ENCODE results near the gene CYSLTR2. TPM values are rescaled to one million over a fixed set of nuclear protein-coding genes. Genes with fewer than 3 reads are reported as not detected.
A peak's percentile ranks its signal among the peaks of the same experiment; 100 is the strongest.
"Not testable (repeated sequence)": the region's sequence is repeated elsewhere in the genome, so short reads cannot be mapped to it uniquely, and the experiment has no call there.

CYSLTR2 gene
- total RNA-seq, 3 donors from 2014 or later = 0.40 to 0.53 (median 0.43) TPM

GRCh38 chr13:48655291-48655690 lies 1.6 kb downstream of the CYSLTR2 start:
- peak overlapping the region; percentile 81 for H3K4me3 Mint-ChIP-seq
- no peaks in the 10 kb centered on the region for H3K27me3 Mint-ChIP-seq (ENCODE audit: low read depth)
- no peaks in the 10 kb centered on the region for H3K36me3 Mint-ChIP-seq (ENCODE audit: insufficient read depth)
- DNase-seq (no peak), ATAC-seq (no peak)
- no peaks in the 10 kb centered on the region for H3K9me3 Mint-ChIP-seq
- H3K4me1 Mint-ChIP-seq (ENCODE audit: low read depth) = peaks cover 63% of the 10 kb centered on the region

- Mint-ChIP-seq H3K36me3 (ENCODE audit: insufficient read depth) (no peaks in the 10 kb centered on the region), H3K4me1 (ENCODE audit: low read depth) (peaks cover 67% of the 10 kb centered on the region), H3K27me3 (ENCODE audit: low read depth) (no peaks in the 10 kb centered on the region), H3K4me3 (no peak overlapping the region), H3K9me3 (no peaks in the 10 kb centered on the region)
- ATAC-seq (no peak), DNase-seq (no peak)
Observed at GRCh38 chr13:48656608-48657007, 2.9 kb downstream of the CYSLTR2 start.

GRCh38 chr13:48660361-48661076 lies 6.8 kb downstream of the CYSLTR2 start:
- peaks cover 49% of the 10 kb centered on the region for H3K4me1 Mint-ChIP-seq (ENCODE audit: low read depth)
- no peak overlapping the region for H3K4me3 Mint-ChIP-seq
- peaks cover 7% of the 10 kb centered on the region for H3K36me3 Mint-ChIP-seq (ENCODE audit: insufficient read depth)
- peaks cover 27% of the 10 kb centered on the region for H3K9me3 Mint-ChIP-seq
- H3K27me3 Mint-ChIP-seq (ENCODE audit: low read depth) = no peaks in the 10 kb centered on the region
- ATAC-seq (no peak), DNase-seq (no peak)

GRCh38 chr13:48661107-48661506 lies 7.4 kb downstream of the CYSLTR2 start:
- ATAC-seq = no peak
- H3K9me3 Mint-ChIP-seq = peaks cover 33% of the 10 kb centered on the region
- H3K27me3 Mint-ChIP-seq (ENCODE audit: low read depth) = no peaks in the 10 kb centered on the region
- no peak overlapping the region for H3K4me3 Mint-ChIP-seq
- peaks cover 8% of the 10 kb centered on the region for H3K36me3 Mint-ChIP-seq (ENCODE audit: insufficient read depth)
- peaks cover 45% of the 10 kb centered on the region for H3K4me1 Mint-ChIP-seq (ENCODE audit: low read depth)
- DNase-seq = no peak

- Mint-ChIP-seq H3K4me3 (no peak overlapping the region), H3K4me1 (ENCODE audit: low read depth) (peaks cover 35% of the 10 kb centered on the region), H3K9me3 (peaks cover 44% of the 10 kb centered on the region), H3K36me3 (ENCODE audit: insufficient read depth) (peaks cover 11% of the 10 kb centered on the region), H3K27me3 (ENCODE audit: low read depth) (no peaks in the 10 kb centered on the region)
- ATAC-seq = no peak
- no peak for DNase-seq
Observed at GRCh38 chr13:48662226-48662625, 8.5 kb downstream of the CYSLTR2 start.

- ATAC-seq (no peak), DNase-seq (no peak)
- Mint-ChIP-seq H3K9me3 (peaks cover 79% of the 10 kb centered on the region), H3K27me3 (ENCODE audit: low read depth) (no peaks in the 10 kb centered on the region), H3K36me3 (ENCODE audit: insufficient read depth) (peaks cover 31% of the 10 kb centered on the region), H3K4me3 (no peak overlapping the region), H3K4me1 (ENCODE audit: low read depth) (peaks cover 18% of the 10 kb centered on the region)
Observed at GRCh38 chr13:48667136-48667535, 13.4 kb downstream of the CYSLTR2 start.

- DNase-seq = not testable (repeated sequence)
Observed at GRCh38 chr13:48671421-48671820, 17.7 kb downstream of the CYSLTR2 start.

GRCh38 chr13:48675247-48675646 lies 21.5 kb downstream of the CYSLTR2 start:
- no peak for ATAC-seq
- Mint-ChIP-seq H3K9me3 (peaks cover 15% of the 10 kb centered on the region), H3K4me3 (no peak overlapping the region), H3K27me3 (ENCODE audit: low read depth) (no peaks in the 10 kb centered on the region), H3K4me1 (ENCODE audit: low read depth) (peaks cover 20% of the 10 kb centered on the region), H3K36me3 (ENCODE audit: insufficient read depth) (peaks cover 19% of the 10 kb centered on the region)
- DNase-seq = no peak

More at GRCh38 chr13:48671421-48671820, 17.7 kb downstream of the CYSLTR2 start:
- not testable (repeated sequence) for ATAC-seq; H3K4me3 Mint-ChIP-seq; H3K4me1 Mint-ChIP-seq (ENCODE audit: low read depth); H3K27me3 Mint-ChIP-seq (ENCODE audit: low read depth)
- peaks cover 45% of the 10 kb centered on the region for H3K9me3 Mint-ChIP-seq
- peaks cover 24% of the 10 kb centered on the region for H3K36me3 Mint-ChIP-seq (ENCODE audit: insufficient read depth)

GRCh38 chr13:48678316-48678715 lies 24.6 kb downstream of the CYSLTR2 start:
- Mint-ChIP-seq H3K9me3 (no peaks in the 10 kb centered on the region), H3K4me3 (no peak overlapping the region), H3K27me3 (ENCODE audit: low read depth) (no peaks in the 10 kb centered on the region), H3K4me1 (ENCODE audit: low read depth) (peaks cover 20% of the 10 kb centered on the region), H3K36me3 (ENCODE audit: insufficient read depth) (peaks cover 6% of the 10 kb centered on the region)
- ATAC-seq (no peak), DNase-seq (no peak)

GRCh38 chr13:48679941-48680680 lies 26.4 kb downstream of the CYSLTR2 start:
- ATAC-seq = no peak
- Mint-ChIP-seq H3K36me3 (ENCODE audit: insufficient read depth) (peaks cover 10% of the 10 kb centered on the region), H3K27me3 (ENCODE audit: low read depth) (no peaks in the 10 kb centered on the region), H3K4me1 (ENCODE audit: low read depth) (peaks cover 20% of the 10 kb centered on the region), H3K9me3 (no peaks in the 10 kb centered on the region), H3K4me3 (no peak overlapping the region)
- DNase-seq = no peak

GRCh38 chr13:48680756-48681392 lies 27.1 kb downstream of the CYSLTR2 start:
- H3K36me3 Mint-ChIP-seq (ENCODE audit: insufficient read depth) = peaks cover 10% of the 10 kb centered on the region
- H3K9me3 Mint-ChIP-seq = no peaks in the 10 kb centered on the region
- ATAC-seq = no peak
- peaks cover 20% of the 10 kb centered on the region for H3K4me1 Mint-ChIP-seq (ENCODE audit: low read depth)
- no peak overlapping the region for H3K4me3 Mint-ChIP-seq
- DNase-seq = no peak
- no peaks in the 10 kb centered on the region for H3K27me3 Mint-ChIP-seq (ENCODE audit: low read depth)

- Mint-ChIP-seq H3K27me3 (ENCODE audit: low read depth) (no peaks in the 10 kb centered on the region), H3K9me3 (no peaks in the 10 kb centered on the region)
- ATAC-seq = no peak
Observed at GRCh38 chr13:48681905-48682304, 28.2 kb downstream of the CYSLTR2 start.

GRCh38 chr13:48682436-48682835 lies 28.7 kb downstream of the CYSLTR2 start:
- no peak for ATAC-seq
- H3K27me3 Mint-ChIP-seq (ENCODE audit: low read depth) = no peaks in the 10 kb centered on the region

More at GRCh38 chr13:48681905-48682304, 28.2 kb downstream of the CYSLTR2 start:
- no peak overlapping the region for H3K4me3 Mint-ChIP-seq
- peaks cover 14% of the 10 kb centered on the region for H3K4me1 Mint-ChIP-seq (ENCODE audit: low read depth)
- DNase-seq = no peak
- H3K36me3 Mint-ChIP-seq (ENCODE audit: insufficient read depth) = peaks cover 12% of the 10 kb centered on the region

GRCh38 chr13:48686636-48687210 lies 33.0 kb downstream of the CYSLTR2 start:
- no peak for ATAC-seq

More at GRCh38 chr13:48682436-48682835, 28.7 kb downstream of the CYSLTR2 start:
- H3K36me3 Mint-ChIP-seq (ENCODE audit: insufficient read depth) = peaks cover 13% of the 10 kb centered on the region
- peaks cover 9% of the 10 kb centered on the region for H3K4me1 Mint-ChIP-seq (ENCODE audit: low read depth)
- no peaks in the 10 kb centered on the region for H3K9me3 Mint-ChIP-seq
- no peak overlapping the region for H3K4me3 Mint-ChIP-seq
- no peak for DNase-seq

More at GRCh38 chr13:48686636-48687210, 33.0 kb downstream of the CYSLTR2 start:
- peaks cover 8% of the 10 kb centered on the region for H3K9me3 Mint-ChIP-seq
- H3K27me3 Mint-ChIP-seq (ENCODE audit: low read depth) = no peaks in the 10 kb centered on the region
- no peaks in the 10 kb centered on the region for H3K4me1 Mint-ChIP-seq (ENCODE audit: low read depth)
- H3K36me3 Mint-ChIP-seq (ENCODE audit: insufficient read depth) = peaks cover 24% of the 10 kb centered on the region
- DNase-seq = no peak
- H3K4me3 Mint-ChIP-seq = no peak overlapping the region

Measured in activated T-cell treated with anti-CD3 and anti-CD28 coated beads, Interleukin-2, amount 50 U/mL, for 4 hours (primary cell).